H1 (cell line): Measurements from ENCODE around the gene ITPR3. TPM values are rescaled to one million over a fixed set of nuclear protein-coding genes. Genes with fewer than 3 reads are reported as not detected.

Experiments used
- ATF3 ChIP-seq: IDR thresholded peaks from 2 replicates; pipeline ENCODE4 v1.6.1; 2011; ENCODE audit warnings: low read depth, mild to moderate bottlenecking, low read length; ENCODE audit not compliant: insufficient read depth
- CHD1 ChIP-seq: IDR thresholded peaks from 2 replicates; pipeline ENCODE4 v1.6.1; 2012; ENCODE audit warnings: low read depth, low read length, improper control_type of control experiment
- CHD7 ChIP-seq: fragments of 300-600 bp; sonication (generic); IDR thresholded peaks from 2 replicates; pipeline ENCODE4 v1.7.1; 2012; ENCODE audit warnings: low read length, moderate library complexity, mild to moderate bottlenecking, inconsistent platforms; ENCODE audit not compliant: insufficient replicate concordance
- EGR1 ChIP-seq: IDR thresholded peaks from 2 replicates; pipeline ENCODE4 v1.6.1; 2011; ENCODE audit warnings: low read depth, low read length, borderline replicate concordance
- KDM4A ChIP-seq: IDR thresholded peaks from one replicate; pipeline ENCODE4 v1.7.1; 2012; ENCODE audit warnings: low read depth, mild to moderate bottlenecking, moderate library complexity, low read length, inconsistent platforms; ENCODE audit not compliant: severe bottlenecking
- POLR2A ChIP-seq, 2 experiments: IDR thresholded peaks; 1 replicate in 1 of 2; 2 replicates in 1 of 2; pipeline ENCODE4 v1.6.1; 2011; ENCODE audit warnings: low read depth in 2 of 2, low read length in 2 of 2, mild to moderate bottlenecking in 2 of 2; ENCODE audit errors: control extremely low read depth in 1 of 2
- RFX5 ChIP-seq: IDR thresholded peaks from 2 replicates; pipeline ENCODE4 v1.6.1; 2011; ENCODE audit warnings: low read depth, low read length, improper control_type of control experiment, borderline replicate concordance
- SAP30 ChIP-seq: fragments of 300-600 bp; sonication (generic); IDR thresholded peaks from 2 replicates; pipeline ENCODE4 v1.7.1; 2012; ENCODE audit warnings: low read length, moderate library complexity, mild to moderate bottlenecking, inconsistent platforms; ENCODE audit not compliant: insufficient read depth, insufficient replicate concordance
- TAF7 ChIP-seq: optimal IDR thresholded peaks from 2 replicates; pipeline ENCODE3; 2011; ENCODE audit warnings: low read depth, mild to moderate bottlenecking, inconsistent platforms, low read length, moderate library complexity, borderline replicate concordance
- polyA plus RNA-seq, 7 experiments: library from polyadenylated mRNA; depleted of rRNA in 3 of 7; stranded (reverse) in 5 of 7; unstranded in 2 of 7; fragments of >200 nt in 5 of 7; fragments of 200-250 nt in 2 of 7; gene quantifications; 1 replicate in 5 of 7; 2 replicates in 1 of 7; 4 replicates in 1 of 7; pipeline versions ENCODE4 v1.2.1 to v1.2.3, GENCODE V29; 2011 to 2013; ENCODE audit warnings: missing spikeins in 2 of 7, mixed read lengths in 2 of 7
- total RNA-seq: library from RNA; stranded (reverse); fragmentation: NEBNext Ultra II Directional; extraction: Animal tissue kit (Norgen Biotek cat#: 25700); gene quantifications from 2 replicates; pipeline ENCODE4 v1.2.1, GENCODE V29; 2021

Gene ITPR3
- total and polyA plus RNA-seq, 2 of the 8 experiments (the other 6 are each of a cell fraction or from before 2014, with no cell fraction given), result 29.1 to 45.7 TPM

GRCh38 chr6:33620158-33620855 is 815 bp upstream of the ITPR3 start (continued):
- TF ChIP-seq CHD7, result no peak
- TF ChIP-seq RFX5, result no peak
- TF ChIP-seq SAP30, result no peak
- no peak for TF ChIP-seq KDM4A
- TF ChIP-seq CHD1, result no peak
- no peak for TF ChIP-seq TAF7
- TF ChIP-seq ATF3, result no peak
- TF ChIP-seq POLR2A (IDR thresholded peaks at IDR 0.05; ENCODE audit: control extremely low read depth in 1 of 2, low read depth in 2 of 2, low read length in 2 of 2), result no peak
- TF ChIP-seq EGR1, result no peak
